ENCODE data around the gene EID3.
"Not testable (repeated sequence)": the region's sequence is repeated elsewhere in the genome, so short reads cannot be mapped to it uniquely, and the experiment has no call there.

EID3 gene

DNA sequence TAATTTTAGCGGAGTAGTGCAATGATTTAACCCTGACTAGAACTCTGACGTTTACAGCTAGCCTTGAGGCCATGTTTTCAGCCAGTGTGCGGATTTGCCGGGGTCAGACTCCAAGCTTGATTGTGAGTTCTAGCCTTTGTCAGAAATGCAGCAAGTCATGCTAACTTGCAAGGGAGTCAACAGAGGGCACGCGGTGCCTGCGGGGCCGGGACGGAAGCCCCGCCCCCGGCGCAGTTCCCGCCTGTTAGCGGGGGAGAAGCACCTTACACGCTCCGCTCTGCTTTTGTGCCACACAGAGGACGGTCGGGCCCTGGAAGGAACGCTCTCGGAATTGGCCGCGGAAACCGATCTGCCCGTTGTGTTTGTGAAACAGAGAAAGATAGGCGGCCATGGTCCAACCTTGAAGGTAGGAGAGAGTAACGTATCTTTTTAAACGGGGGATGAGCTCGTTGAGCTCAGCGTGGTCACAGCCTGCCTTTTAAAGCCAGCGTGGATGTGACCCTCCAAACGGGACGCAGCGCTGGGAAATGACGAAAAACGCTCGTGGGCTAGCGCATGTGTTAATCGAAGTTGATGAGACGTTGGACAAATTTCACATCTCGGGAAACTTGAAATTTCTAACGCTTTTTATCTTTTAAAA lies 14.8 kb upstream of the EID3 start:
- in situ Hi-C loops (cut with HindIII; ENCODE audit: low sequenced_read_pairs), result no loop called here

DNA sequence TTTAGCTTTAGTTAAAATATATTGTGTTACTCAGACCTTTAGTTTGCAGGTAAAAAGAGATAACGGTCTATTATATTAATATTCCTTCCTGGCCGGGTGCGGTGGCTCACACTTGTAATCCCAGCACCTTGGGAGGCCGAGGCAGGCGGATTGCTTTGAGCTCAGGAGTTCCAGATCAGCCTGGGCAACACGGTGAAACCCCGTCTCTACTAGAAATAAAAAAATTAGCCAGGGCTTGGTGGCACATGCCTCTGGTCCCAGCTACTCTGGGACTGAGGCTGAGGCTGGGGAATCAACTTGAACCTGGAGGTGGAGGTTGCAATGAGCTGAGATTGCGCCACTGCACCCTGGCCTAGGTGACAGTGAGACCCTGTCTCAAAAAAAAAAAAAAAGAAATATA lies 13.2 kb upstream of the EID3 start:
- in situ Hi-C loops (cut with HindIII; ENCODE audit: low sequenced_read_pairs), result no loop called here

DNA sequence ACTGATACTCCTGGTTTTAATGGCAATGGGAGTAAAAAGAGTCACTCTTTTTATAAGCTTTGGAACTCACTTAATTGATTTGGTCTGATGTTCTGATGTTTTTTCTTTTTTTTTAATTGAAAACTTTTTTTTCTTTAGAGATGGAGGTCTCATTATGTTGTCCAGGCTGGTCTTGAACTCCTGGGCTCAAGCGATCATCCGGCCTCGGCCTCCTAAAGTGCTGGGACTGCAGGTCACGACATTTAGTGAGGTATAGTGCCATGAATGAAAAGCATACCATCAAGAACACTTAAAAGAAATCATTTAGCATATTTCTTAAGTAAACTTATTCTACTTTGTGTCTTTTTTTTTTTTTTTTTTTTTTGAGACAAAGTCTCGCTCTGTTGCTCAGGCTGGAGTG lies 12.7 kb upstream of the EID3 start:
- in situ Hi-C loops (cut with HindIII; ENCODE audit: low sequenced_read_pairs), result no loop called here

DNA sequence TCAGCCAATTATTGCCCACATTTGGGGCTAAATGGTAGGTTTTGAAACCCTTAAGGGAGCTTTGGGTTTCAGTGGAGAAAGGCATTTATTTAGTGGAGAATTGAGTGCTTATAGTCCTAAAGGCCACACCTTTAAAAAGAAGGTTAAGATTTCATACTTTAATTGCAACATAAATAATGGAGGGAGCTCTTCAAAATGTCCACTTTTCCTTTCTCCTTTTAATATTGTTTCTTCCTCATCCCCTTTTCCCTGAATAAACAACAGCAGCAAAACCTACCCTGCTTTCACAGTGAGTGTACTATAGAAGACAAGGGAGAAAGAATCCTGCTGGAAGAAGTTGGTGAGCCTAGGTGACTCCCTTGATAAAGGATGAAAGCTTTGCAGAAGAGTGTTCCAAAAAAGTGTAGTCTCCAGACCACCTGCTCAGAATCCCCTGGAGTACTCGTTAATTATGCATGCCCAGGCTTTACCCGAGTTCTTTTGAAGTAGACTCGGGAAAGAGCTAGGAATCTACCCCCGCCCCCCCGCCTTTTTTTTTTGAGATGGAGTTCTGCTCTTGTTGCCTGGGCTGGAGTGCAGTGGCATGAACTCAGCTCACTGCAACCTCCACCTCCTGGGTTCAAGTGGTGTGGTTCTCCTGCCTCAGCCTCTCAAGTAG lies 11.5 kb upstream of the EID3 start:
- in situ Hi-C loops (cut with HindIII; ENCODE audit: low sequenced_read_pairs), result no loop called here

DNA sequence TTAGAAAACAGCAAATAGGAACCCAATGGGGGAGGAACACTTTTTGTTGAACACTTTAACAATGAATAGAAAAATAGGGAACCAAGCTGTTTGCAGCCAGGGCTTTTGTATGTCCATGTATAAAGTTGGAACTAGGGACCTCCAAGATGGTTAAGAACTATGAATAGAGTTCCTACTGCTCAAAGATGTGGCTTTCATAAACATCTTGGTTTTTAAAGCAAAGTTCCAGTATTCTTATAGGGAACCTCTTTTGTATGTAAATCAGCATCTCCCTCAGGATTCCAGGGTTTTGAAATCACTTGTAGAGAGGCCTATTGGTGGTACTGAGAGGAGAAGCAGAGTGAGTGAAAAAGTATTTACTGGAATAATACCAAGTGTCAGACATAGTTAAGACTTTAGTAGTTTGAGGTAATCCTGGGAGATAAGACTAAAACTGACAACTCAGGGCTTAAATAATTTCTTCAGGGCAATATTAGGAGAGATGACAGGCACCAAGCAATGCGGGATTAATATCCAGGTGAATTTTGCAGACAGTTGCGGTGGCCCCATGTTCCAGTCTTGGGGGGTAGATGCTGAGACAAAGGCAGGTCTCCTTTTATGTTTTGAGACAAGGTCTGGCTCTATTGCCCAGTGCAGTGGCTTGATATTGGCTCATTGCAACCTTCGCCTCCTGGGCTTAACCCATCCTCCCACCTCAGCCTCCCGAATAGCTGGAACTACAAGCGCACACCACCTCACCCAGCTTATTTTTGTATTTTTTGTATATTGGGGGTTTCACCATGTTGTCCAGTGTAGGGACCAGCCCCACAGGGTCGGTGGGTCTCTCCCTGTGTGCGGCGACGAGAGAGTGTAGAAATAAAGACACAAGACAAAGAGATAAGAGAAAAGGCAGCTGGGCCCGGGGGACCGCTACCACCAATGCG lies 10.4 kb upstream of the EID3 start:
- in situ Hi-C loops (cut with HindIII; ENCODE audit: low sequenced_read_pairs), result no loop called here

DNA sequence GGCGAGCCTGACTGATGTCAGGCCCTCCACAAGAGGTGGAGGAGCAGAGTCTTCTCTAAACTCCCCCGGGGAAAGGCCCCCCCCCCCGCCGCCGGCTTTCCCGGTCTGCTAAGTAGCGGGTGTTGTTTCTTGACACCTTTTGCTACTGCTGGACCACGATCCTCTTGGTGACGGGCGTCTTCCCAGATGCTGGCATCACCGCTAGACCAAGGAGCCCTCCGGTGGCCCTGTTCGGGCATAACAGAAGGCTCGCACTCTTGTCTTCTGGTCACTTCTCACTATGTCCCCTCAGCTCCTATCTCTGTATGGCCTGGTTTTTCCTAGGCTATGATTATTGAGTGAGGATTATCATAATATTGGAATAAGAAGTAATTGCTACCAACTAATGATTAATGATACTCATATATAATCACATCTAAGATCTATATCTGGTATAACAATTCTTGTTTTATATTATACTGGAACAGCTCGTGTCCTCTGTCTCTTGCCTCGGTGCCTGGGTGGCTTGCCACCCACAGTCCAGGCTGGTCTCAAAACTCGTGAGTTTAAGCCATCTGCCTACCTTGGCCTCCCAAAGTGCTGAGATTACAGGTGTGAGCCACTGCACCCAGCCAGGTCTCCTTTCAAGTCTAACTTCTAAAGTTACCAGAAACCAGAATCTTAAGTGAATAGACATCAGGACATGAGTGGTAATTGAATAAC lies 9.2 kb upstream of the EID3 start:
- in situ Hi-C loops (cut with HindIII; ENCODE audit: low sequenced_read_pairs), result not testable (repeated sequence)

DNA sequence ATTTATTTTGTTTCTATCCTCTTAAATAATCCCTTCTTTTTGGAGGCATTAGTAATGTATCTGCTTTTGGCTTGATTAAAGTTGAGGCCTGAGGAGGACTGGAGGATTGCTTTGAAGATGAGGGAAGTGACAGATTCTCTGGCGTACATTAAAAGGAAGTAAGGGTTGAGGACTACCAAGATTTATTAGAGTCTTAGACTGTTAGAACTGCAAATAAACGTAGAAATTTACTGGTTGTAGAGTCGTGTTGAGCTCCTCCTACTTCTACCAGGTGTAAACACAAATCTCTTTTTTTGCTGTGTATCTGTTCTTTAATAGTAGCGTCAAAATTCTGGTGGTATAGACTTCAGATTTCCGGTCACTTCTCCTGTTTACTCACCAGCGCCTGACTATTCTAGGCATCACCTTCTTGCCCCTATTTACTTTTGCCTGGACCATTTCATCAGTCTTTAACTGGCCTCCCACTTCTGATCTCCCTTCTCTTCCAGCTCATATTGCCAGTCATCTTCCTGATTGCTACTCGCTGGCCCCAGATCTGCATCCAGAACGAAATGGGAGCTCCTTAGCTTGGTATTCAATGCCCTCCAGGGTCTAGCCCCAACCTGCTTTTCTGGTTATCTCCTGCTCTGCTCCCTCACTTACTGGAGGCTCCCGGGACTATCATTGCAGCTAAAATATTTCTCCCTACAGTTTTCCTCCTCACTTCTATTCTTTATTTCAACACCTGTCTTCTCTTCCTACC lies 8.4 kb upstream of the EID3 start:
- in situ Hi-C loops (cut with HindIII; ENCODE audit: low sequenced_read_pairs), result no loop called here

DNA sequence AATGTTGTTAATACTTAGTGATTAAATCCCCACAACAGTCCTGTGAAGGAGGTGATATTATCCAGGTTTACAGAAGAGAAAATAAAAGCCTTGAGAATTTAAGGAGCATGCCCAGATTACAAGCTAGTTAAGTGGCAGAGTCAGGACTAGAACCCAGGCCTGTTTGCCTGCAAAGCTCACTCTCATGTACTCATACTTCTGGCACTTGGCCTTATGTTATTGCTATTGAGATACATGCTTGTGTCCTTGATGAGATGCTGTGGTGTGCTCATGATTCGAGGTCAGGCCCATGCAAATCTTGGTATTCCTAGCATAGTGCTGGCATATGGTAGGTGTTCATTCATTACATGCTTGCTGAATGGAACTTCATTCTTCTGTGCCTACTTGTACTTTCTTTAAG lies 7.6 kb upstream of the EID3 start:
- in situ Hi-C loops (cut with HindIII; ENCODE audit: low sequenced_read_pairs), result no loop called here

DNA sequence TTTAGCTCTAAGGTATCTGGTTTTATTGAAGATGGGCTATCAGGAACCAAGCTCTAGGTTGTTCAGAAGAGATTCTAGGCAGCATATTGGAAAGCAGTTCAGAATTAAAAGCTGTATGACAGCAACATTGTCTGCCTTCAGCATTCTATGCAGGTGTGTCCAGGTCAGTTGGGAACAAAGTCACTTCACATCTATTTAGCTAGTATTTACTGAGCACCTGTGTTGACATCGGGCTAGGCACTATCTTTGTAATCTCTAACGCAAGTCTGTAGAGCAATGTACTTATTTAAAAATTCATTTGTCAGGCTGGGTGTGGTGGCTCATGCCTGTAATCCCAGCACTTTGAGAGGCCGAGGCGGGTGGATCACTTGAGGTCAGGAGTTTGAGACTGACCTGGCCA lies 6.8 kb upstream of the EID3 start:
- in situ Hi-C loops (cut with HindIII; ENCODE audit: low sequenced_read_pairs), result no loop called here

DNA sequence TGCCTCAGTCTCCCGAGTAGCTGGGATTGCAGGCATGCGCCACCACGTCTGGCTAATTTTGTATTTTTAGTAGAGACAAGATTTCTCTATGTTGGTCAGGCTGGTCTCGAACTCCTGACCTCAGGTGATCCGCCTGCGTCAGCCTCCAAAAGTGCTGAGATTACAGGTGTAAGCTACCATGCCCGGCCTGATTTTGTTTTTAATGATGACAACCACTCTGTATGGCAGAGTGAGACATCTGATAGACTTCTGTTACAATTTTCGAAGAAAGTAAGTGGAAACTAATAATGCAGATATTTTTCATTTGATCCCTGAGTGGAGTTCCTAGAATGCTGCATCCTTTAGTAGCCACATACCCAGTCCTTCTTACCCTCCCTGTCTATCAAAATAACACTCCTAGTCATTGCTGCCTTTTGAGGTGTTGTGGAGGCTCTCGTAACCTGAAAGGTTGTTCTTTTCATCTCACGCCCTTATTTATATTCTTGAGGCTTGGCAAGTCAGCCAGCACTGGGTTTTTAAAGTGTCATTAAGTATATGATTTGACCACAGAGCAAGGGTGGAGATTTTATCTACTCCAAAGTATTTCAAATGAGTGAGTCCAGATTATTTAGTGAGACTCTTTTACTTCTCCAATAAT lies 5.9 kb upstream of the EID3 start:
- in situ Hi-C loops (cut with HindIII; ENCODE audit: low sequenced_read_pairs), result no loop called here

DNA sequence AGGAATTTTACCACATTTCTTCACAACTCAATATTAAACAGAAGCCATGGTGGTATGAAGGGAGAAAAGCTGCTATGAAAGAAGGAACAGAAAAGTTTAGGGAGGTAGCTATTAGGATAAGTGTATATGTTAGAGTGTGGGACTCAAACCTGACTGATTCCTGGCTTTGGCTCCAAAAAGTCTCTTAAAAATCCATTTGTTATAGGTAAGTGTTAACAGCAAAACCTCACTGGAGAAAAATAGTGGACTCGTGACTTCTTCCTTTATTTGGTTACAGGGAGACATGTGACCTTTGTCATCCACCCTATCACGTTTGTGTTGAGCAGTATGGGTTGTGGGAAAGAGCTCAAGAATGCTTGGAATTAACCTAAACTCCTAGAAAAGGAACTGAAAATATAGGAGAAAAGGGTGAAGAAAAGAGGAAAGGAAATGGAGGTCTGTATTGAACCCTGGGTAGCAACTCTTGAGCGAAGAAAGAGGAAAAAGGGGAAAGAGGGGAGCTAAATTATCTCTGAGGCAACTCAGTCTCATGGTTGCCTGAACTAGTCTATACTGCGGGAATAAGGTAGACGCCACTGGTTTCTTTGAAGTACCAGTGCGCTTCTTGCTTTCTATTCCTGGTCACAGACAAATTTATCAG lies 3.6 kb upstream of the EID3 start:
- in situ Hi-C loops (cut with HindIII; ENCODE audit: low sequenced_read_pairs), result loop anchor here (25.0 kb wide), 1 partner anchor 88 kb away; the partner anchor contains the start of gene TXNRD1

DNA sequence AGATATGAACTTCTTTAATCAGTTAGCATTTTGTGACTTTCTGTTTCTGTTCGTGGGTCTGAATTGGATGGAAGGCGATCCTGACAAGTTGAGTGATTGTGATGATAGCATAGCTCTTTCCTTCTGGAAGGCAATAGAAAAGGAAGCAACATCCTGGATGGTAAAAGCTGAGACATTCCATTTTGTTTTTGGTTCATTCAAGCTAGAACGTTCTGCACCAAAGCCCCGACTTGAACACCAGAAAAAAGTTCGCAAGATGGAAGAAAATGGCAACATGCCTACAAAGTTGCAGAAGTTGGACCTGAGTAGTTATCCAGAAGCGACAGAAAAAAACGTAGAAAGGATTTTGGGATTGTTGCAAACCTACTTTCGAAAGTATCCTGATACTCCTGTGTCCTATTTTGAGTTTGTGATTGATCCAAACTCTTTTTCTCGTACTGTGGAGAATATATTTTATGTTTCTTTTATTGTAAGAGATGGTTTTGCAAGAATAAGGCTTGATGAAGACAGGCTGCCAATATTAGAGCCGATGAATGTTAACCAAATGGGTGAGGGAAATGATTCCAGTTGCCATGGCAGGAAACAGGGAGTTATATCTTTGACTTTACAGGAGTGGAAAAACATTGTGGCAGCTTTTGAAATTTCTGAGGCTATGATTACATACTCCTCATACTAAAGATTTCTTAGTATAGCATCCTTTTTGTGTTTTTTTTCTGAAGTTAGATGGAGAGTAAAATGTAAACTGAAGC lies 896 bp downstream of the EID3 start:
- in situ Hi-C loops (cut with HindIII; ENCODE audit: low sequenced_read_pairs), result loop anchor here (25.0 kb wide), 1 partner anchor 92 kb away; the partner anchor contains the start of gene TXNRD1

DNA sequence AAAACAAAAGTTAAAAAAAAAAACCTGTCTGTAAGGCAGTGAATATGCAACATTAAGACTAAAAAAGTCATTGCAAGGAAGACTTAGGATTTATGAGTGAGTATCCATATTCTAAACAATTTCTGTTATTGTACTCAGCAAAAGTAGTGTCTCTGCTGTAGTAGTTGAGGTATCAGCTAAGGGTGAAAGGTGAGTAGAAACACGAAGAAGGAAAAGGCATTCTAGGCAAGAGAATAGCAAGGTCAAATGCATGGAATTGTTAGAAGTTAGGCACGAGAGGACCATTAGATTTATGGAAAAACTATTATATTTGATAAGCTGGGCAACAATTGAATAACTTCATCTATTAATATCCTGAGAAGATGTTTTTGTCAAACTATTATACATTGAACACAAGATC lies 1.8 kb downstream of the EID3 start:
- in situ Hi-C loops (cut with HindIII; ENCODE audit: low sequenced_read_pairs), result loop anchor here (25.0 kb wide), 1 partner anchor 93 kb away; the partner anchor contains the start of gene TXNRD1

DNA sequence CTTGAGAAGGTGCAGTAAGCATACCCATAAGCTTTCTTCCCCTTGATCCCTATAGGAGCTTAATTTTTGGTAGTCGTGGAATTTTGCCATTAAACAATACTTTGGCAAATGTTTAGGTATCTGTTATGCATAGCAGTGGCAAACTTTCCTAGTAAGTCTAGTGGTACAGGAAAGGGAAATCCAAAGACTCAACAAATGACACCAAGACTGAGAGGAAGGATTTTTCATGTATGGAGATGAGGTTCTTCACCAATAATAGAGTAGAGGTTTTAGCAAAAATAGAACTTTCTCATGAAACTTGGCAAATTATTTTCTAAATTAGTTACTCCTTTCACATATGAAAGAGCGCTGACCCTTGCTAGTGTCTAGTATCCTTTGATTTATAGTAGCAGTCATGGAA lies 2.8 kb downstream of the EID3 start:
- in situ Hi-C loops (cut with HindIII; ENCODE audit: low sequenced_read_pairs), result loop anchor here (25.0 kb wide), 1 partner anchor 94 kb away; the partner anchor contains the start of gene TXNRD1

DNA sequence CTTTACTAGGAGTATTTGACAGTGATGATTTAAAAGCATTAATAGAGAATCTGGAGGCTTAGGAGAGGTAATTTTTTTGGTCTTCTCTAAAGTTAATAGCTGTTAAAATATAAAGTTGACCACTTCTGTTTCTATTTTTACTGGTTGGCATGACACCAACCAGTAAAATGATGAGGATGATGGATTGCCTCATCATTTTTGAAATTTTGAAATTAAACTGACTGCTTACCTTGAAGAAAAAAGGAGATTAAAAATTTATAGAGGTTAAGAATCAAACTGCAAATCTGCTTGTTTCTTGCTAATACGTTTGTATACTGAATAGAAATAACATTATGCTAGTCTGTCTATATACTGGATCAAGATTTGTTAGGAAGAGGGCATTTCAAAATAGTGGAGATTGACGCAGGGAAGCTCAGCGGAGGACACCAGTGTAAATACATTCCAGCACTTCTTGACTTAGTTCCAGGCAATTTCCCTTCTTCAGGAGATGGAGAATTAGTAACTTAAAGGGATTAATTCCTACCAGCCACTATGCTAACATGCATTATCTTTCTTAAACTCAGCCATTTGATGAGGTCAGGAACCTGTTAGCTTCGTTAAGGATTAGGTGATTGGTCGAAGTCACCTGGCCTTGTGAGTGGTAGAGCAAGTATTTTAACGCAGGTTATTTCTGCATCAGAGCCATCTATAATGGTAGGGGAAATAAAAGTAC lies 3.6 kb downstream of the EID3 start:
- in situ Hi-C loops (cut with HindIII; ENCODE audit: low sequenced_read_pairs), result loop anchor here (25.0 kb wide), 1 partner anchor 95 kb away; the partner anchor contains the start of gene TXNRD1

DNA sequence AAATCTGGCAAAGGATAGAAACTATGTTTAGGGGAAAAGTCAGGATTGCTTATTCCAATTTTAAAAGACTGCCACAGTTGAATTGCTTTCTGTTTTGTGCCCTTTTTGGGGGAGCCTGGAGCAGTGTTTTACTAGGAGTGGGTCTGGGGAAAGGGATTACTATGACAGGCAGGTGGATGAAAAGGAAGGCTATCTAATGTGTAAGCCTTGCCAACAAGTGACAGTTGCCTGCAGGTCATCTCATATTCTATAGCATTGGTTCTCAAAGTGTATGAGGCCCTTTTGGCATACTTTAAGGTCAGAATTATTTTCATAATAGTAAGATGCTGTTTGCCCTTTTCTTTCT lies 4.1 kb downstream of the EID3 start:
- in situ Hi-C loops (cut with HindIII; ENCODE audit: low sequenced_read_pairs), result loop anchor here (25.0 kb wide), 1 partner anchor 95 kb away; the partner anchor contains the start of gene TXNRD1

DNA sequence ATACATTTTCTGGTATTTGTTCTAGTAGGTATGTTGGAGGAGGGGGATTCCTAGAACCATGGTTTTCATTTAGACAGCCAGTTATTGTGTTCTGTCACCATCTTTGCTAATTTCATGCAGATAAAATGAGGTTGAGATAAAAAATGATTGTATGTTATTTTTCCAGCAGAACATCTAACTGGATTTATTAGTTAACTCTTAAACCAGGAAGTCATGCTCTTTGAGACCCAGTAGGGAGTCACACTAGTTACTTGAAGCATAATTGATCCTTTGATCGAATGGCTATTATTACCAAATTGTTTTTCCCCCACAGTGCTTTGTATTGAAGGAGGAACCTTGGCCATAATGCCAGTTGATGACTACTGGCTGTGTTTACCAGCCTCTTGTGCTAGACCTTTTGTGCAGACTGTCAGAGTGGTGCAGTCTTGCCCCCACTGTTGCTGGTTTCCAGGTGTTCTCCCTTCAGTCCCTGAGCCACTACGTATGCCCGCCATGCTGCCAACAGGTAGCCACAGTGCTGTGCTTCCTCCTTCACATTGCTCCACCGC lies 6.0 kb downstream of the EID3 start:
- in situ Hi-C loops (cut with HindIII; ENCODE audit: low sequenced_read_pairs), result loop anchor here (25.0 kb wide), 1 partner anchor 97 kb away; the partner anchor contains the start of gene TXNRD1

Measured in DLD1 (cell line).